HG03135 (cell line): ENCODE results near the gene MIPOL1.
"Not testable (repeated sequence)": the region's sequence is repeated elsewhere in the genome, so short reads cannot be mapped to it uniquely, and the experiment has no call there.

Source experiments
- ATAC-seq: cut with Tn5 transposase; IDR thresholded peaks from one replicate; pipeline ENCODE4 v1.9.1; 2021; ENCODE audit warnings: mild to moderate bottlenecking, moderate library complexity; ENCODE audit not compliant: unreplicated experiment

The MIPOL1 gene

GRCh38 chr14:37197421-37198272 is at the start of gene MIPOL1:
Gene MIPOL1 (plus strand): TSS chr14:37197937. CDS start chr14:37247889, 49,952 bp downstream.
- ATAC-seq, result no peak

GRCh38 chr14:37150414-37150813 is 47.3 kb upstream of the MIPOL1 start:
- no peak for ATAC-seq

GRCh38 chr14:37153005-37153404 is 44.7 kb upstream of the MIPOL1 start:
- ATAC-seq, result no peak

- no peak for ATAC-seq
Measured at GRCh38 chr14:37153483-37153882, 44.3 kb upstream of the MIPOL1 start.

GRCh38 chr14:37157987-37158386 is 39.8 kb upstream of the MIPOL1 start:
- no peak for ATAC-seq

- not testable (repeated sequence) for ATAC-seq
Measured at GRCh38 chr14:37162307-37162706, 35.4 kb upstream of the MIPOL1 start.

- no peak for ATAC-seq
Measured at GRCh38 chr14:37165794-37166193, 31.9 kb upstream of the MIPOL1 start.

GRCh38 chr14:37167151-37168047 is 30.3 kb upstream of the MIPOL1 start:
- no peak for ATAC-seq

GRCh38 chr14:37168721-37169120 is 29.0 kb upstream of the MIPOL1 start:
- ATAC-seq, result no peak

- no peak for ATAC-seq
Measured at GRCh38 chr14:37170237-37170636, 27.5 kb upstream of the MIPOL1 start.

- ATAC-seq, result no peak
Measured at GRCh38 chr14:37170993-37171392, 26.7 kb upstream of the MIPOL1 start.

GRCh38 chr14:37171678-37172023 is 26.1 kb upstream of the MIPOL1 start:
- ATAC-seq, result no peak

GRCh38 chr14:37172024-37172869 is 25.5 kb upstream of the MIPOL1 start, which contains the start of gene SLC25A21:
Gene SLC25A21 (minus strand): TSS chr14:37172606.
- no peak for ATAC-seq

GRCh38 chr14:37172936-37173614 is 24.7 kb upstream of the MIPOL1 start:
- ATAC-seq, result no peak

- ATAC-seq, result no peak
Measured at GRCh38 chr14:37179896-37180502, 17.7 kb upstream of the MIPOL1 start.

- not testable (repeated sequence) for ATAC-seq
Measured at GRCh38 chr14:37180886-37181285, 16.9 kb upstream of the MIPOL1 start.

GRCh38 chr14:37181441-37181840 is 16.3 kb upstream of the MIPOL1 start:
- no peak for ATAC-seq

GRCh38 chr14:37184520-37184919 is 13.2 kb upstream of the MIPOL1 start:
- ATAC-seq, result not testable (repeated sequence)

- no peak for ATAC-seq
Measured at GRCh38 chr14:37185670-37186069, 12.1 kb upstream of the MIPOL1 start.

- no peak for ATAC-seq
Measured at GRCh38 chr14:37186865-37187264, 10.9 kb upstream of the MIPOL1 start.
